Hematopoietic multipotent progenitor cell treated with erythropoietin and hydrocortisone succinate and interleukin-3 and kit ligand, for 8 days (in vitro differentiated cells): Measurements from ENCODE around the gene PLEKHM3.

Experiments used
- DNase-seq: peaks from one replicate; pipeline ENCODE4 v3.0.0-alpha.2; 2015

Gene PLEKHM3

GRCh38 chr2:208025037-208025813, at the start of gene PLEKHM3:
Gene PLEKHM3 (minus strand): TSS chr2:208025527. CDS start chr2:208001639, 23,888 bp downstream.
- peak; percentile 85 for DNase-seq

- DNase-seq: no peak
Measured at GRCh38 chr2:208074610-208075356, 49.5 kb upstream of the PLEKHM3 start.

GRCh38 chr2:208072250-208072892, 47.0 kb upstream of the PLEKHM3 start:
- DNase-seq: peak; percentile 81

- DNase-seq: no peak
Measured at GRCh38 chr2:208069186-208069585, 43.9 kb upstream of the PLEKHM3 start.

GRCh38 chr2:208066016-208066415, 40.7 kb upstream of the PLEKHM3 start:
- DNase-seq: no peak

GRCh38 chr2:208065476-208065875, 40.1 kb upstream of the PLEKHM3 start:
- DNase-seq: peak; percentile 16

- DNase-seq: peak; percentile 90
Measured at GRCh38 chr2:208064220-208064961, 39.1 kb upstream of the PLEKHM3 start.

- DNase-seq: peak; percentile 75
Measured at GRCh38 chr2:208062961-208063360, 37.6 kb upstream of the PLEKHM3 start.

GRCh38 chr2:208062113-208062512, 36.8 kb upstream of the PLEKHM3 start:
- peak; percentile 91 for DNase-seq

- no peak for DNase-seq
Measured at GRCh38 chr2:208057108-208057507, 31.8 kb upstream of the PLEKHM3 start.

GRCh38 chr2:208049441-208049840, 24.1 kb upstream of the PLEKHM3 start:
- no peak for DNase-seq

- DNase-seq: peak; percentile 37
Measured at GRCh38 chr2:208049006-208049405, 23.7 kb upstream of the PLEKHM3 start.

GRCh38 chr2:208047840-208048239, 22.5 kb upstream of the PLEKHM3 start:
- no peak for DNase-seq

- DNase-seq: no peak
Measured at GRCh38 chr2:208046686-208047085, 21.4 kb upstream of the PLEKHM3 start.

GRCh38 chr2:208042450-208042849, 17.1 kb upstream of the PLEKHM3 start:
- DNase-seq: no peak

GRCh38 chr2:208042041-208042440, 16.7 kb upstream of the PLEKHM3 start:
- DNase-seq: no peak

- DNase-seq: peak; percentile 79
Measured at GRCh38 chr2:208040199-208041171, 15.2 kb upstream of the PLEKHM3 start.

GRCh38 chr2:208039376-208040110, 14.2 kb upstream of the PLEKHM3 start:
- no peak for DNase-seq

GRCh38 chr2:208037564-208038487, 12.5 kb upstream of the PLEKHM3 start:
- no peak for DNase-seq

- DNase-seq: no peak
Measured at GRCh38 chr2:208036357-208036756, 11.0 kb upstream of the PLEKHM3 start.
